HS-27A (cell line): Measurements from ENCODE around the gene CXCL10.
"Not testable (repeated sequence)": the region's sequence is repeated elsewhere in the genome, so short reads cannot be mapped to it uniquely, and the experiment has no call there.

ENCODE experiments used
- DNase-seq: peaks from one replicate; pipeline ENCODE4 v3.0.0-alpha.2; 2012; ENCODE audit warnings: low read depth, missing footprints

The CXCL10 gene

DNA sequence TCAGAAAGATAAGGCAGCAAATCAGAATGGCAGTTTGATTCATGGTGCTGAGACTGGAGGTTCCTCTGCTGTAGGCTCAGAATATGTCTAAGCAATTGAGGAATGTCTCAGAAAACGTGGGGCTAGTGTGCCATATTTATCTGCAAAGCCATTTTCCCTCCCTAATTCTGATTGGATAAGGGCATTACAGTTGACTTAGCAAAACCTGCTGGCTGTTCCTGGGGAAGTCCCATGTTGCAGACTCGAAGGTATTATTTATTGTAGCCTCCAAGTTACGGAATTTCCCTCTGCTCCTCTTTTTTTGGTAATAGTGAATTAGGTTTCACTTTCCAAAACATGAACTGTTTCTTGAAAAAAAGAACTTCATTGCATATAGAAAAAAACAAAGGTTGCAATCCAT is at the start of gene CXCL10:
CXCL10 (minus strand) TSS at position 109 of the 400 bp plus-strand sequence; CDS start at position 43, 66 bp downstream.
- no peak for DNase-seq

DNA sequence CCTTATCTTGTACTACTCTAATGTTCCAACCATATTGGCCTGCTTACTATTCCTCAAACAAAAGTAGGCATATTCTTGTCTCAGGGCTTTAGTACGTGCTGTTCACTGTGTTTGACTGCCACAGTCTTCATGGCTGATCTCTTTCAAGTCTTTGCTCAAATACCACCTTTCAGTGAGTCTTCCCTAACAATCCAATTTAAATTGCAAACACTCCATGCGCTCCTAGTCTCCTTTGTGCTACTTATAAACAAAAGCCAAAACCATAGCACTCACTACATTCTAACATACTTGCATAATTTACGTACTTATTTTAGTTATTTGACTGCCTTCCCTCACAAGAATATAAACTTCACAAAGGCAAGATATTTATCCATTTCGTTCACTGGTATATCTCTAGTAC is 49.5 kb upstream of the CXCL10 start:
- DNase-seq = no peak

- peak; percentile 31 for DNase-seq
These were observed 44.5 kb upstream of the CXCL10 start for GRCh38 chr4:76067652-76068286.

DNA sequence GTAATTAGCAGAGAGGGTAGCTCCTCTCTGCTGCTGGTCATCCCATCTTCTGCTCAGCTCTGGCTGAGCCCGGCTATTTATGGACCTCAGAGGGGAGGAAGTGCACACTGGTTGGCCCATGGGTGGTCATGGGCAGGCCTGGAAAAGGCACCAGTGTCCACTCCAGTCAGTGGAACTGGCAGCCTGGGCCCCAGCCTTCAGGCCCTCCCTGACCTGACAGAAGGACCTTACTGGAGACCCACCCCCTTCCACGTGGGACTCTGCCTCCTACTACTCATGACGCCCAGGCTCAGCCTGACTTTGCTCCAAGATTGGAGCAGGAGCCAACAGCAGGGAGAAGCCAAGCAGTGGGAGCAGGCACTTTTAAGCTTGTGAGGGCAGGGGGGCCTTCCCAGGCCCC is 43.2 kb upstream of the CXCL10 start:
- DNase-seq = no peak

DNA sequence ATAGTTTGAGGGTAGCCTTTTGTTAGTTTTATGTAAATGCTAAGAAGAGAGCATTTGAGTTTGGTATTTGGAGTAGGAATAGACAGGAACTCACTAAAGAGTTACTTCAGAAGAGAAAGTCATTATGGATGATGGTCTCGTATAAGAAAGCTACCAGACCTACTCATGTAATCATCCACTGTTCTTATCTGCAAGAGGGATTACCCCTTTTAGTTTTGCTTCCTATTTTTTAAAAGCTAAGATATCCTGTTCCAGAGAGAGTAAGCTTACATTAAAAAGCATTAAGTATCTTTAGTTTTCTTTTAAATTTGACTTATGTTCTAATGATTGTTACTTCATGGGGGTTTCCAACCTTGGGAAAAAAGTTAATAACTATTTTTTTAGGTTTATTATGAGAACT is 38.7 kb upstream of the CXCL10 start:
- no peak for DNase-seq

DNA sequence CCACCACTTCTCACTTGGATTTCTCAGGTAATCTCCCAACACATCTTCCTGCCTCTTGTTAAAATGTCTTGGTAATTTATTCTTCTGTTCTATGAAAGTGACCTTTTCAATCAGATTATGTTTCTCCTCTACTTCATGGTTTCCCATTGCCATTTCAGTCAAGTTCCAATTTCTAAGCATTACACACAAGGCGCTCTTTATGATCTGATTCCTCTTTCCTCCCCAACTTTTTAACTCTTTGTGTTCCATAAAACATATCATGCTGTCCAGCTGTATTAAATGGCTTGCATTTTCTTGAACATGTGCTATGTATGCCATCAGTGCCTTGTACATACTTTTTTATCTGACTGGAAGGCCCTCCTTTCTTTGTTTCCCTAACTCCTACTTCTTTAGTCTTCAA is 38.1 kb upstream of the CXCL10 start:
- DNase-seq = no peak

- no peak for DNase-seq
These were observed 37.2 kb upstream of the CXCL10 start for GRCh38 chr4:76060506-76060905.

GRCh38 chr4:76059750-76060149 is 36.5 kb upstream of the CXCL10 start:
- DNase-seq = no peak

GRCh38 chr4:76058888-76059426 is 35.7 kb upstream of the CXCL10 start:
- no peak for DNase-seq

DNA sequence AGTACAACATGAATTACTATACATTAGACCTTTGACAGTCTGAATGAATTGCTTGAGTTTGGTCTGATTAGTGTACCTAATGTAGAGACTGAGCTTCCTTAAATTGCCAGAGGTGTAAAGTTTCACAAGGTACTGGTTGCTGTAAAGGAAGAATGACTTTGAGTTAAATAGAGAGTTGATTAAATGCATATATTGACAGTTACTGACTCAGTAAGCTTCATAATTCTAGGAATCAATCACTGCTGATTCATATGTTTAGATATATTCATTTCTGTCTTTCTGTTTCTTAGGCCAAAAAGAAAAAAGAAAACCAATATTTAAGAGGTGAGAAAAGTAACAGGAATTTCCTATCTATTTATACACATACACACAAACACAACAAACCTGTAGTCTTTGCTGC is 35.0 kb upstream of the CXCL10 start:
- no peak for DNase-seq

GRCh38 chr4:76055421-76055820 is 32.1 kb upstream of the CXCL10 start:
- no peak for DNase-seq

DNA sequence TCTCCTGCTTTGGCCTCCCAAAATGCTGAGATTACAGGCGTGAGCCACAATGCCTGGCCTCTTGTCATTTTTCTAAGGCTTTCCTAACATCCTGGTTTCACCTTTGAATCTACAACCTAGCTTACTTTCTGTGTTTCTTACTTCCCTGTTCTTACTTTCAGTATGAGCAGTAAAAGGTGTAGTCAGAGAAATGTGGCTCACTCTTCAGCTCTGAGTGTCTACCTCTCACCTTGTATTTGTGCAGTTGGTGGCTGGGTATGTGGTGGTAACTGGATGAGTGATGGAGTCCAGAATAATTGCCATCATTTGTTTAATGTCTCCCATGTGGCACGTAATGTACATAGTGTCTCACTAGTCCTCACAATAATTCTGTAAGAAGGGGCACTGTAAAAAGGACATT is 31.7 kb upstream of the CXCL10 start:
- no peak for DNase-seq

DNA sequence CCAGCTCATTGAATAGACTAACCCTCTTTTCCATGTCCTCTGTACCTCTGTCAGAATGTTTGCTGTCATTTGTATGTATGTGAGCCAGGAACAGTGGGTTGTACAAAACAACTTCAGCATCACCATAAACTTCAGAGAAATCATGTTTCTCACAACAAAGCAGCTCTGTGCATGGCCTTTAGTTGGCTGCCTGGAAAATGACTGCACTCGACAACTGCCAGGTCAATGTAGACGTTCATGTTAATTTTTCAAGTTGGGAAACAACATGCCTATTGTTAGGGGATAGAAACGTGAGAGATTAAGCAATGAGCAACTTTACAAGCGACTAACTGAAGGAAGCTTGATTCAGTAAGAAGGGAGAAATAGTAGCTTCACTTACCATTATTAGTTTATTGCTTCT is 30.4 kb upstream of the CXCL10 start:
- no peak for DNase-seq

DNA sequence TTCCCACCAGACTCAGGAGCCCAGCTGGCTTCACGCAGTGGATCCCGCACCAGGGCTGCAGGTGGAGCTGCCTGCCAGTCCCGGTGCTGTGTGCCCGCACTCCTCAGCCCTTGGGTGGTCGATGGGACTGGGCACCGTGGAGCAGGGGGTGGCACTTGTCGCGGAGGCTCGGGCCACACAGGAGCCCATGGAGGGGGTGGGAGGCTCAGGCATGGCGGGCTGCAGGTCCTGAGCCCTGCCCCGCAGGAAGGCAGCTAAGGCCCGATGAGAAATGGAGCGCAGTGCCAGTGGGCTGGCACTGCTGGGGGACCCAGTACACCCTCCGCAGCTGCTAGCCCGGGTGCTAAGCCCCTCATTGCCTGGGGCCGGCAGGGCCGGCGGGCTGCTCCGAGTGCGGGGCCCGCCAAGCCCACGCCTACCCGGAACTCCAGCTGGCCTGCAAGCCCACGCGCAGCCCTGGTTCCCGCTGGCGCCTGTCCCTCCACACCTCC is 27.3 kb upstream of the CXCL10 start:
- DNase-seq = not testable (repeated sequence)

GRCh38 chr4:76049860-76050416 is 26.6 kb upstream of the CXCL10 start:
- not testable (repeated sequence) for DNase-seq

DNA sequence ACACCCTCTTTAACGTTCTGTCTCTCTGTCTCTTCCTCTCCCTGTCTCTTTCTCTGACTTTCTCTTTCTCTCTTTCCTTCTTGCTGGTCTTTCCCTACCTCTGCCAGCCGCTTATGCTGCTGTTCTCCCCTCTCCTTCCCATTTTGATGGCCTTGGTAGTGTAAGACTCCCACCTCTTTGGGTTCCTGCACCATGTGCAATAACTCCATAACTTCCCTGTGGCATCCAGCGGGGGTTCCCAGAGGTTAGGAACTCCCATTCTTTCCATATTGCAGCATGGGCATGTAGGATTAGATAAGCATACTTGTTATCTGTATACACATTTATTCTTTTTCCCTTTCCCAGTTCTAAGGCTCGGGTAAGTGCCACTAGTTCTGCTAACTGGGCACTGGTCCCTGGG is 21.4 kb upstream of the CXCL10 start:
- not testable (repeated sequence) for DNase-seq

DNA sequence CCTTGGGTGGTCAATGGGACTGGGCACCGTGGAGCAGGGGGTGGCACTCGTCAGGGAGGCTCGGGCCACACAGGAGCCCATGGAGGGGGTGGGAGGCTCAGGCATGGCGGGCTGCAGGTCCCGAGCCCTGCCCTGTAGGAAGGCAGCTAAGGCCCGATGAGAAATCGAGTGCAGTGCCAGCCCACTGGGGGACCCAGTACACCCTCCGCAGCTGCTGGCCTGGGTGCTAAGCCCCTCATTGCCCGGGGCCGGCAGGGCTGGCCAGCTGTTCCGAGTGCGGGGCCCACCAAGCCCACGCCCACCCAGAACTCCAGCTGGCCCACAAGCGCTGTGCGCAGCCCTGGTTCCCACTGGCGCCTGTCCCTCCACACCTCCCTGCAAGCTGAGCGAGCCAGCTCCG is 20.0 kb upstream of the CXCL10 start:
- not testable (repeated sequence) for DNase-seq

DNA sequence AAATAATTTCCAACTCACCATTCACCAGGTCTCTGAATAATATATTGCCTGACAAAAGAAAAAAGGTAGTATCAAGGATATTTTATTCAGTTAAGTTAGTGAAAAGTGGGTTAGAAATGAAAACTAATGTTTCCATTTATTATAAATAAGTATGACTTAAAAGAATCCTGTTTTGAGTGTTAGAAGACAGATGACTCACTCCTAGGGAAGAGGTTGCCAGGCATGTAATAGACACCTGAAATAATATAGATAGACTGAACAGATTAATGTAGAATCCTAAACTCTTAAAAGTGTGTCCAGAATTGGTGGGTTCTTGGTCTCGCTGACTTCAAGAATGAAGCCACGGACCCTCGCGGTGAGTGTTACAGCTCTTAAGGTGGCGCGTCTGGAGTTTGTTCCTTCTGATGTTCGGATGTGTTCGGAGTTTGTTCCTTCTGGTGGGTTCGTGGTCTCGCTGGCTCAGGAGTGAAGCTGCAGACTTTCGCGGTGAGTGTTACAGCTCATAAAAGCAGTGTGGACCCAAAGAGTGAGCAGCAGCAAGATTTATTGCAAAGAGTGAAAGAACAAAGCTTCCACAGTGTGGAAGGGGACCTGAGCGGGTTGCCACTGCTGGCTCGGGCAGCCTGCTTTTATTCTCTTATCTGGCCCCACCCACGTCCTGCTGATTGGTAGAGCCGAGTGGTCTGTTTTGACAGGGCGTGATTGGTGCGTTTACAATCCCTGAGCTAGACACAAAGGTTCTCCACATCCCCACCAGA is 19.1 kb upstream of the CXCL10 start:
- DNase-seq = not testable (repeated sequence)

DNA sequence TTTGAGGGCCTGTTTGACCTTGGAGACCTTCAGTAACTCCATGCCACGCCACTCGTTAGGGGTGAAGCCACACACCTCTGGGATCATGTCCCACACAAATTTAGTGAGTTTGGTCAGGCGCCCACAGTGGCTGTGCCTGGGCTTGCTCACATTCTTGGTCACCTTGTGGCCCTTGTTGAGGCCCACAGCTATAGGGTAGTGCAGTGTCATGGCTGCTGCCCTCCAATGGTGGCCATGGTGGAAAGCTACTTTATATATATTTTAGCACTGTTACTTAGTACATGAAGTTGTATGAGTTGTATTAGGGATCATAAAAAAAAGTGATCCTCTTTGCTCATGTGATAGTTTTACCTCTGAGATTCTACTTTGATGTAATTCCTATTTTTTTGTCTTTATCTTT is 13.6 kb upstream of the CXCL10 start:
- DNase-seq = no peak

GRCh38 chr4:76035799-76036380 is 12.6 kb upstream of the CXCL10 start, which contains the start of gene CXCL11:
CXCL11 (minus strand) TSS chr4:76036070; CDS start chr4:76035987, 83 bp downstream.
- DNase-seq = no peak

- DNase-seq = no peak
These were observed 11.8 kb upstream of the CXCL10 start for GRCh38 chr4:76035141-76035540.

DNA sequence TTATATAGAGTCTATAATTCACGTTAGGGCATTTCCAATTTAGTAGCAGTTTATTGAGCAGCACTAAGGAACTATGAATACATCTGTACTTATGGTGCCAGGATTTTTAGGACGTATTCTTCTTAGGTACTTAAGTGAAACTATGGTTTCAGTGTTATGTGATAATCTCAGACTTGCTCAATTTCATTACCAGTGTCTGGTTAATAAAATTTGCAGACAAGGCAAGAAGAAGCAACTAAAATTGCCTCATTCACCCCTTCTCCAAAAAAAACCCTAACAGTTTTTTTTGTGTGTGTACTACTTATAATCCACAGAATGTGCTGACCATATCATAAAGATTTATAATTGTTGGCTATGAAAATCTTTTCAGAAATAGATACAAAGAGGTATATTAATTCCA is 6.0 kb upstream of the CXCL10 start:
- DNase-seq = no peak
